ENCODE measurements around the gene PDE4D. TPM values are rescaled to one million over a fixed set of nuclear protein-coding genes. Genes with fewer than 3 reads are reported as not detected.

The PDE4D gene
- total RNA-seq, 1 donor, result 19.9 TPM

DNA sequence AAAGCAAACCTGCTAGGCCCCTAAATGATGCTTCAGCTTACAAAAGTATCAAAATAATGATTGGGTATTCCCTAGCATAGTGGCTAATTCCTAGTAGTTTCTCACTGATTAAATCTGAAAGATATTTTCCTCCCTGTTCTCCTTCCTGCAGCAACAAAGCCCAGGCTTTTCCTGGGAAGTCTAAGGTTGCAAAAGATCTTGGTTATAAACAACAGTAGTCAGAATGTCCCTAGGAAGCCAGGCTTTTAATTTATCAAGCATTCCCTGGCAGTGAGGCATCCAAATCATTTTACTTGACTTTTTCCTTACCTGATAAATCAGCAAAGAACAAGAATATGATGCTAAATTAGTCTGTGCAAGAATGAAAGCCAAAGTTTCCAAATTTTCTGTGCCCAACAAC, 272.0 kb downstream of the PDE4D start:
- H3K9me3 ChIP-seq (ENCODE audit: low read depth, low read length), result no peaks in the 10 kb centered on the region
- no peak for DNase-seq (ENCODE audit: insufficient read length, low spot score, missing footprints)
- H4K20me1 ChIP-seq (ENCODE audit: insufficient read depth, low read length), result no peaks in the 10 kb centered on the region
- no peak overlapping the region for H3K27ac ChIP-seq (ENCODE audit: low read depth, low read length)
- H3K79me2 ChIP-seq (ENCODE audit: insufficient read depth, low read length), result no peaks in the 10 kb centered on the region
- H3K27me3 ChIP-seq (ENCODE audit: insufficient read depth, low read length), result no peaks in the 10 kb centered on the region
- peaks cover 6% of the 10 kb centered on the region for H3K4me1 ChIP-seq (ENCODE audit: insufficient read depth, low read length)
- no peaks in the 10 kb centered on the region for H3K36me3 ChIP-seq (ENCODE audit: insufficient read depth, low read length)
- TF ChIP-seq, protein P1, sequence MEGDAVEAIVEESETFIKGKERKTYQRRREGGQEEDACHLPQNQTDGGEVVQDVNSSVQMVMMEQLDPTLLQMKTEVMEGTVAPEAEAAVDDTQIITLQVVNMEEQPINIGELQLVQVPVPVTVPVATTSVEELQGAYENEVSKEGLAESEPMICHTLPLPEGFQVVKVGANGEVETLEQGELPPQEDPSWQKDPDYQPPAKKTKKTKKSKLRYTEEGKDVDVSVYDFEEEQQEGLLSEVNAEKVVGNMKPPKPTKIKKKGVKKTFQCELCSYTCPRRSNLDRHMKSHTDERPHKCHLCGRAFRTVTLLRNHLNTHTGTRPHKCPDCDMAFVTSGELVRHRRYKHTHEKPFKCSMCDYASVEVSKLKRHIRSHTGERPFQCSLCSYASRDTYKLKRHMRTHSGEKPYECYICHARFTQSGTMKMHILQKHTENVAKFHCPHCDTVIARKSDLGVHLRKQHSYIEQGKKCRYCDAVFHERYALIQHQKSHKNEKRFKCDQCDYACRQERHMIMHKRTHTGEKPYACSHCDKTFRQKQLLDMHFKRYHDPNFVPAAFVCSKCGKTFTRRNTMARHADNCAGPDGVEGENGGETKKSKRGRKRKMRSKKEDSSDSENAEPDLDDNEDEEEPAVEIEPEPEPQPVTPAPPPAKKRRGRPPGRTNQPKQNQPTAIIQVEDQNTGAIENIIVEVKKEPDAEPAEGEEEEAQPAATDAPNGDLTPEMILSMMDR (IDR thresholded peaks at IDR 0.05; ENCODE audit: extremely low read depth, low read depth, low read length), result no peak
- no peak overlapping the region for H2AFZ ChIP-seq (ENCODE audit: low read length)
- H3K4me2 ChIP-seq (ENCODE audit: insufficient read depth, low read length), result no peak overlapping the region
- H3K4me3 ChIP-seq (ENCODE audit: insufficient read depth, low read length), result no peak overlapping the region

- DNase-seq (ENCODE audit: insufficient read length, low spot score, missing footprints), result no peak
- H3K27me3 ChIP-seq (ENCODE audit: insufficient read depth, low read length), result no peaks in the 10 kb centered on the region
- H3K9me3 ChIP-seq (ENCODE audit: low read depth, low read length), result no peaks in the 10 kb centered on the region
- no peaks in the 10 kb centered on the region for H3K79me2 ChIP-seq (ENCODE audit: insufficient read depth, low read length)
- H4K20me1 ChIP-seq (ENCODE audit: insufficient read depth, low read length), result no peaks in the 10 kb centered on the region
- peaks cover 13% of the 10 kb centered on the region for H3K4me1 ChIP-seq (ENCODE audit: insufficient read depth, low read length)
- no peak overlapping the region for H3K27ac ChIP-seq (ENCODE audit: low read depth, low read length)
- H2AFZ ChIP-seq (ENCODE audit: low read length), result no peak overlapping the region
- TF ChIP-seq, protein P1 (IDR thresholded peaks at IDR 0.05; ENCODE audit: extremely low read depth, low read depth, low read length), result no peak
- no peak overlapping the region for H3K4me2 ChIP-seq (ENCODE audit: insufficient read depth, low read length)
- no peak overlapping the region for H3K4me3 ChIP-seq (ENCODE audit: insufficient read depth, low read length)
- H3K36me3 ChIP-seq (ENCODE audit: insufficient read depth, low read length), result no peaks in the 10 kb centered on the region
These were observed 272.9 kb downstream of the PDE4D start for GRCh38 chr5:59620535-59621212.

- H3K79me2 ChIP-seq (ENCODE audit: insufficient read depth, low read length), result no peaks in the 10 kb centered on the region
These were observed 274.9 kb downstream of the PDE4D start for GRCh38 chr5:59618644-59619043.

GRCh38 chr5:59617186-59617771, 276.2 kb downstream of the PDE4D start:
- no peak for DNase-seq (ENCODE audit: insufficient read length, low spot score, missing footprints)
- H3K27me3 ChIP-seq (ENCODE audit: insufficient read depth, low read length), result no peaks in the 10 kb centered on the region
- TF ChIP-seq, protein P1 (IDR thresholded peaks at IDR 0.05; ENCODE audit: extremely low read depth, low read depth, low read length), result no peak

More at GRCh38 chr5:59618644-59619043, 274.9 kb downstream of the PDE4D start:
- H3K4me3 ChIP-seq (ENCODE audit: insufficient read depth, low read length), result no peak overlapping the region
- H3K9me3 ChIP-seq (ENCODE audit: low read depth, low read length), result no peaks in the 10 kb centered on the region
- no peak for DNase-seq (ENCODE audit: insufficient read length, low spot score, missing footprints)
- TF ChIP-seq, protein P1 (IDR thresholded peaks at IDR 0.05; ENCODE audit: extremely low read depth, low read depth, low read length), result no peak
- no peak overlapping the region for H3K4me2 ChIP-seq (ENCODE audit: insufficient read depth, low read length)
- H3K27me3 ChIP-seq (ENCODE audit: insufficient read depth, low read length), result no peaks in the 10 kb centered on the region
- no peak overlapping the region for H3K27ac ChIP-seq (ENCODE audit: low read depth, low read length)
- H3K36me3 ChIP-seq (ENCODE audit: insufficient read depth, low read length), result no peaks in the 10 kb centered on the region
- no peak overlapping the region for H2AFZ ChIP-seq (ENCODE audit: low read length)
- peaks cover 20% of the 10 kb centered on the region for H3K4me1 ChIP-seq (ENCODE audit: insufficient read depth, low read length)
- H4K20me1 ChIP-seq (ENCODE audit: insufficient read depth, low read length), result no peaks in the 10 kb centered on the region

More at GRCh38 chr5:59617186-59617771, 276.2 kb downstream of the PDE4D start:
- Histone ChIP-seq H3K4me3 (ENCODE audit: insufficient read depth, low read length) (no peak overlapping the region), H2AFZ (ENCODE audit: low read length) (no peak overlapping the region), H3K9me3 (ENCODE audit: low read depth, low read length) (no peaks in the 10 kb centered on the region), H3K4me2 (ENCODE audit: insufficient read depth, low read length) (no peak overlapping the region), H3K36me3 (ENCODE audit: insufficient read depth, low read length) (no peaks in the 10 kb centered on the region), H3K79me2 (ENCODE audit: insufficient read depth, low read length) (no peaks in the 10 kb centered on the region), H4K20me1 (ENCODE audit: insufficient read depth, low read length) (no peaks in the 10 kb centered on the region), H3K27ac (ENCODE audit: low read depth, low read length) (no peak overlapping the region), H3K4me1 (ENCODE audit: insufficient read depth, low read length) (peaks cover 20% of the 10 kb centered on the region)

Measured in osteoblast (primary cell).